Activated CD4-positive, alpha-beta T cell treated with anti-CD3 and anti-CD28 coated beads for 48 hours (primary cell): ENCODE data around the gene TRANK1.
A peak's percentile ranks its signal among the peaks of the same experiment; 100 is the strongest.
"Not testable (repeated sequence)": the region's sequence is repeated elsewhere in the genome, so short reads cannot be mapped to it uniquely, and the experiment has no call there.

Experiments used
- DNase-seq: peaks from one replicate; pipeline ENCODE4 v3.0.0-alpha.2; 2020

Gene TRANK1

GRCh38 chr3:36890261-36890660 lies 54.6 kb downstream of the TRANK1 start:
- DNase-seq = no peak

GRCh38 chr3:36881735-36882134 lies 63.1 kb downstream of the TRANK1 start:
- no peak for DNase-seq

- not testable (repeated sequence) for DNase-seq
Observed at GRCh38 chr3:36879842-36880241, 65.0 kb downstream of the TRANK1 start.

- DNase-seq = no peak
Observed at GRCh38 chr3:36877930-36878685, 66.7 kb downstream of the TRANK1 start.

- no peak for DNase-seq
Observed at GRCh38 chr3:36876181-36876936, 68.5 kb downstream of the TRANK1 start.

GRCh38 chr3:36875397-36875796 lies 69.5 kb downstream of the TRANK1 start:
- no peak for DNase-seq

GRCh38 chr3:36874424-36874823 lies 70.4 kb downstream of the TRANK1 start:
- DNase-seq = no peak

- no peak for DNase-seq
Observed at GRCh38 chr3:36871379-36872126, 73.3 kb downstream of the TRANK1 start.

- DNase-seq = peak; percentile 63
Observed at GRCh38 chr3:36868614-36869436, 76.0 kb downstream of the TRANK1 start.

GRCh38 chr3:36867810-36868209 lies 77.0 kb downstream of the TRANK1 start:
- DNase-seq = no peak

GRCh38 chr3:36866368-36866767 lies 78.5 kb downstream of the TRANK1 start:
- no peak for DNase-seq

GRCh38 chr3:36864180-36865053 lies 80.4 kb downstream of the TRANK1 start:
- DNase-seq = peak; percentile 17

- no peak for DNase-seq
Observed at GRCh38 chr3:36862076-36862755, 82.6 kb downstream of the TRANK1 start.

GRCh38 chr3:36859494-36859893 lies 85.4 kb downstream of the TRANK1 start:
- no peak for DNase-seq

- no peak for DNase-seq
Observed at GRCh38 chr3:36852071-36852470, 92.8 kb downstream of the TRANK1 start.

GRCh38 chr3:36850743-36851142 lies 94.1 kb downstream of the TRANK1 start:
- DNase-seq = no peak

- DNase-seq = no peak
Observed at GRCh38 chr3:36846406-36846805, 98.4 kb downstream of the TRANK1 start.

GRCh38 chr3:36843065-36844051 lies 101.5 kb downstream of the TRANK1 start:
- DNase-seq = peak; percentile 78

- peak; percentile 5 for DNase-seq
Observed at GRCh38 chr3:36842275-36842674, 102.6 kb downstream of the TRANK1 start.

GRCh38 chr3:36840453-36840921 lies 104.4 kb downstream of the TRANK1 start:
- no peak for DNase-seq
